A172 (cell line): Measurements from ENCODE around the gene SLC30A1. TPM values are rescaled to one million over a fixed set of nuclear protein-coding genes. Genes with fewer than 3 reads are reported as not detected.
"Not testable (repeated sequence)": the region's sequence is repeated elsewhere in the genome, so short reads cannot be mapped to it uniquely, and the experiment has no call there.

ENCODE experiments used
- DNase-seq: peaks from one replicate; pipeline ENCODE4 v3.0.0-alpha.2; 2015; ENCODE audit warnings: low spot score
- total RNA-seq: library from RNA; depleted of rRNA; stranded (reverse); fragments of >200 nt; shearing (Covaris generic); gene quantifications from 2 replicates; pipeline ENCODE4 v1.2.3, GENCODE V29; 2014; rRNA removed

Gene SLC30A1, protein sequence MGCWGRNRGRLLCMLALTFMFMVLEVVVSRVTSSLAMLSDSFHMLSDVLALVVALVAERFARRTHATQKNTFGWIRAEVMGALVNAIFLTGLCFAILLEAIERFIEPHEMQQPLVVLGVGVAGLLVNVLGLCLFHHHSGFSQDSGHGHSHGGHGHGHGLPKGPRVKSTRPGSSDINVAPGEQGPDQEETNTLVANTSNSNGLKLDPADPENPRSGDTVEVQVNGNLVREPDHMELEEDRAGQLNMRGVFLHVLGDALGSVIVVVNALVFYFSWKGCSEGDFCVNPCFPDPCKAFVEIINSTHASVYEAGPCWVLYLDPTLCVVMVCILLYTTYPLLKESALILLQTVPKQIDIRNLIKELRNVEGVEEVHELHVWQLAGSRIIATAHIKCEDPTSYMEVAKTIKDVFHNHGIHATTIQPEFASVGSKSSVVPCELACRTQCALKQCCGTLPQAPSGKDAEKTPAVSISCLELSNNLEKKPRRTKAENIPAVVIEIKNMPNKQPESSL
- 16.4 and 19.0 TPM in 2 replicates for total RNA-seq

DNA sequence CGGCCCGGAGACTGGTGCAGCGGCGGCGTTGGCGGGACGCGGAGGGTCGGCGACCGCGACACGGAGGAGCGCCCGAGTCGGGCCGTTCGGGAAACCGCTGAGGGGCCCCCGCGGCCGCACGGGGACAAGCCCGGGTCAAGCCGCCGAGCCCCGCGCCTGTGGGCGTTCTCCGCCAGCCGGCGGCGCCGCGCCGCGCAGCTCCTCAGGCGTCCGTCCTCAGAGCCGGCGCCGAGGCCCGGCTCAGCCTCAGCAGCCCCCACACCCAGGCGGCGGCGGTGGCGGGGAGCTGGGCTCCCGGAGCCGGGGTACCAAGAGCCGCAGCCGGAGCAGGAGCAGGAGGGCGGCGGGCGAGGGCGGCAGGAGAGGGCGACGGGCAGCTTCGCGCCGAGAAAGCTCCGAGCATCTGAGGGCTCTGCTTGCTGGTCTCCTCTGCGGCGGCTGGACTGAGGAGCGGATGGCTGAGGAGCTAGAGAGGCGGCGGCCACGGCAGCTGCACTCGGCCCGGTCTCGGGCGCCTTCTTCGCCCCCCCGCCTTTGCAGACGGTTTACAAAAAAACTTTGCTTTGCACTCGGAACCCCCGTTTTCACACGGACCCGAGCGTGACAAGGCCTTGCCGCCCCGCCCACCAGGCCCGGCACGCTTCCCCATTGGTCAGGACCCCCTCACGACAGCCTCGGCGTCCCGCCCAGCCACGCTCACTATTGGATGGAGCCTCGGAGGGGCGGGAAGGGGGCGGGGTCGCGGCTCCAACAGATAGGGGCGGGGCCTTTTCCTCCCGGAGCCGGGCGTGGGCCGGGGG is at the start of gene SLC30A1:
Gene SLC30A1 (minus strand): TSS at position 522 of the 800 bp plus-strand sequence. CDS start 549 bp downstream, outside the sequence.
- DNase-seq = peak; percentile 95

DNA sequence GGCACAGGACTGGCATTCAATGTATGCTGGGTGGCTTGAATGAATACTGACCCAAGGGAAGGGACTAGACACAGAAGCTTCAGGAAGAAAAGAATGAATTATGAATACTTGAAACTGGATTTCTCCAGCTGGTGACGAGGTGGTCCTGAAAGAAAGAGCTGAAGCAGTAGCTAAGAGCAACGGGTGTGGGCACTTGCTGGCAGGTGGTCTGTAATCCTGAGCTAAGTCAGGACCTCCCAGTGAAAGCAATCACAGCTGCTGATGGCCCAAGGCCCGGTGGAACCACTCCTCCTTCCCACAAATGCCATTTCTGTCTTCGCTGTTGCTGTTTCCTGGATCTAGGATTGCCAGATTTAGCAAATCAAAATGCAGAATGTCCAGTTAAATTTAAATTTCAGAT is 49.5 kb upstream of the SLC30A1 start:
- no peak for DNase-seq

DNA sequence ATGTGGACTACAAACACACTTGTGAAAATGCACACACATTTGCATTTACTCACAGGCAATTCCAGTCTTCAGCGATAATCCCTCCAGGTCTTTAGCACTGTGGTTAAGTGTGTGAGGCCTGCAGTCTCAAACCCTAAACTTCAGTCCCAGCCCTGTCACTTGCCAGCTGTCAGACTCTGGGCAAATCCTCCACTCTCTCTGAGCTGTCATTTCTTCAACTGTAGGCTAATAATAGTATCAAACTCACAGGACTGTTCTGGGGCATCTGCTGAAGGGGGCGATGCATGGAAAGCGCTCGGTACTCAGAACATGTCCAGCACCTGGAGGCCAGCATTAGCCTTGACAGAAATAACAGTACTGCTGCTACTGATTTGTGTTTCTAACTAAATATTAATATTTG is 48.3 kb upstream of the SLC30A1 start:
- no peak for DNase-seq

DNA sequence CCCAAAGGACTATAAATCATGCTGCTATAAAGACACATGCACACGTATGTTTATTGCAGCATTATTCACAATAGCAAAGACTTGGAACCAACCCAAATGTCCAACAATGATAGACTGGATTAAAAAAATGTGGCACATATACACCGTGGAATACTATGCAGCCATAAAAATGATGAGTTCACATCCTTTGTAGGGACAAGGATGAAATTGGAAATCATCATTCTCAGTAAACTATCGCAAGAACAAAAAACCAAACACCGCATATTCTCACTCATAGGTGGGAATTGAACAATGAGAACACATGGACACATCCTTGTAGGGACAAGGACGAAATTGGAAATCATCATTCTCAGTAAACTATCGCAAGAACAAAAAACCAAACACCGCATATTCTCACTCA is 46.9 kb upstream of the SLC30A1 start:
- DNase-seq = not testable (repeated sequence)

DNA sequence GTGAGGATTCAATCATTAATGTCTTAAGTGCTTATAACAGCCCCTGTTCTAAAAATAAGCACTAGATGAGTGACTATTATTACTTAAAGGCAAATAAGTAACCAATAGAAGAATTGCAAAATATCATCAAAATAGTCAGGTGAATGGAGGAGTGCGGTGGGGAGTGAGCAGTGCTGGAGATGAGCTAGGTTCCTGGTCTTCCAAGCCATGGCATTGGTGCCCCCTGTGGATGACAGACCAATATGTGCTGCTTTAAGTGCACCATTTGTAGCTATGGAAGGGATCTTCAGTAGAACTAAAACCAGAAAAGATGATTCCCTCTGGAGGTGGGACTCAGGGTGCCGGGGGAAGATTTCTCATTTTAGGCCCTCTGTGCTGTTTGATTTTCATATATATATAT is 46.1 kb upstream of the SLC30A1 start:
- no peak for DNase-seq

DNA sequence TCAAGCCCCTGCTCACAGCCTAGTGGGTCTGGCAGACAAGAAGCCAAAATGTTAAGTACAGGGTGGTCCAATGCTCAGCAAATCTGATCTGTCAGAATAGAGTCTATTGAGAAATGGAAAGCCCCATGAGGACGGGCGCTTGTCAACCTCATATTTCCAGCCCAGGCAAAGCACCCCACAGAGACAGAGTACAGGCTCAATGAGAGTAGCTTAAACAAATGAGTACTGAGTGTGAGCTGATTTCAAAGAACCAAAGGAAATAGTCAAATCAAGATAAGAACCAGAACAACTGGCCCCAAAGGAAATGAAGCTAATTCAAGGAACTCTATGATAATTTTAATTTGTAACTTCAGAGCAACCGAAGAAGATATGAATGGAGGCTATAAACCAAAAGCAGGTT is 44.6 kb upstream of the SLC30A1 start:
- no peak for DNase-seq

DNA sequence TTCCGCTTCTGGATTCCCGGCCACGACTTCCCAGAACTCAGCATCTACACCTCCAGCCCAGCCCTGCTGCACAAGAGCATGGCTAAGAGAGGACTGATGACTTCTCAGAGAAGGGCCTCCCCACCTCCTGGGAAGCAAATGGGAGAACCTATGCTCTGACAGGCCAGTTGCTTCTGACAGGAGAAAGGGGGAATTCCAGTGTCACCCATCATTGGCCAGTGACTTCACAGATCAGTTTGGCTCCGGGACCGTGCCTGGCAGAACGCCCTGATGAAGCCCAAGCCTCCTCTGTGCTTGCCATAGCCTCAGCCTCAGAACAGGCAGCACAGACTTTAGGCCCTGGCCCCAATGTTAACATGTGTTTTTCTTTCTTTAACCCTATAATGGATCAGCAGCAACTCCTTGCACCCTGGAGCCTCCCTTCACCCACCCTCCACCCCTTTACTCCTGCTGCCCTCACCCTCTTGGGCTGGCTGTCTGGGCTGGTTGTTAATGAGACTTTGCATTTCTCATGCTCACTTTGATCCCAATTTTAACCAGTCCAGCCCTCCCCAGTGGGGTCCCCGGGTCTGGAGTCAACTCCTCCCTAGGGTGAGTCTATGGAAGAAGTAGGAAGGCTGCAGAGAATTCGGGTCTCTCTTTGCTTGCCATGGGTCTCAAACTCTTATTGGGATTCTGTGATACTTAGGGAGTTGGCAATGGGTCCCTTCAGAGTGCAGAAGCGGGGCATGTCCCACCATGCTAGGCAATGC is 42.7 kb upstream of the SLC30A1 start:
- peak; percentile 75 for DNase-seq

DNA sequence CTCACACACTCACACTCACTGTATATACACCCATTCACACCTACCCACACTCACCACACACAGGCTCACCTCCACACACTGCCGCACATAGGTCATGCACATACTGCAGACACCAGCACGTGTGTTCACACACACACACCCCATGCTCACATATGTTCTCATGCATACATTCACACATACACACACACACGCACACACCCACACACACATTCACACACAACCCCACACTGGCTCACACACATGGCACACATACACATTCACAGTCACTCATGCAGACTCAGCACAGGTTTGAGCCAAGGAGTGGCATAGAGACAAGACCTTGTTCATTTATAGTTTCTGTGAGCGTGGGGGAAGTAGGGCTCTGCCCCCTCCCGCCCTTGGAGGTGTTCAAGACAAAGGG is 41.1 kb upstream of the SLC30A1 start:
- no peak for DNase-seq

DNA sequence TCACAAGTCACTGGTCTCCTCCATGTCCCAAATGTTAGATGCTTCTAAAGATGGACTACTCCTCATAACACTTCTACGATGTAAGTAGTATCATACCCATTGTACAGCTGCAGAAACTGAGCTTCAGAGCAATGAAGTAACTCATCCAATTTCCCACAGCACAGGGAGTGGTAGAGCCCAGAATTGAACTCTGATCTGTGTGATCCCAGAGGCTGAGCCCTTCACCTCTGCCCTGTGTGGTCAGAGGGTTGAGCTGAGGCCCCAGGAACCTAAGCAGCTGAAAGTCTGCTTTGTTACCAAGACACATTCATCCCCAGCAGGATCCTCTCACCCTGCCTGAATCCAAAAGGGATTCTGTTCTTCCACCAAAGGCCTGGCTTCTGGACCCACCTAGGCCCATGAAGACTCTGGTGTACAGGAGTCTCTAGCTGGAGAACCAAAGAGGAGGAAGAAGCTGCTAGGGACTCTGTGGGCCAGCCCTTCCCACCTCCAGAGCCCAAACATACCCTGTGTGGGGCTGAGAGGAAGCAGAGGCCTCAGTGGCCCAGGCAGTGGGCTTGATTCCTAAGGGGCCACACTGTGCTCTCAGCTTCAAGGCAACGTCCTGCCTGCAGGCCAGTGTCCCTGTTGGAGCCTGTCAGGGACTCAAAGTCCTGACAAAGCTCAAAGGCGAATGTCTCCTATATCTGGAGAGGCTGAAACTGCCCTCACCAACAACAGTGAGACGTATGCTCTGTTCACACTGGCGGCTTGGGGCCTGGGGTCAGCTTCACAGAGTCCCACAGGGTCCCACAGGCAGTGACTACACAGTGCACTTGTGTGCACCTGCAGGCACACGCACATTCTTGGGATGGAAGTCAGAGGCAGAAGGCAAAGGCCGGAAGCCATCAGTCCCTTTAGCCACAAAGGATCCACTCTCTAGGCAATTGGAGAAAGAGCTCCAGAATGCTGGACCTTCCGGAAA is 40.4 kb upstream of the SLC30A1 start:
- DNase-seq = no peak

DNA sequence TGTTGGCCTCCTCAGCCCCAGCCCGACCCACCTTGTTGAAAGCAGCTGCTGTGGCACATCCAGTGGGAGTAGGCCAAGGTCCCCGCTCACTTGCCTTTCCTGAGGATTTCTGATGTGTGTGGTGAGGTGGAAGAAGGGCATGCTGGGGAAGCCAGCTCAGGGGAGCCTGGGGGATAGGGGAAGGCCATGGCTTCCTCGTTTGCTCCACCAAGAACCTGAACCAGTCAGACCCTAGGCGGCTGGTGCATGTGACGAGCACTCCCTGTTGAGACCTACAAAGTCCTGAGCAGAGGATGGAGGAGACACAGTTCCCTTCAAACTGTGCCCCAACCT is 38.0 kb upstream of the SLC30A1 start:
- no peak for DNase-seq

DNA sequence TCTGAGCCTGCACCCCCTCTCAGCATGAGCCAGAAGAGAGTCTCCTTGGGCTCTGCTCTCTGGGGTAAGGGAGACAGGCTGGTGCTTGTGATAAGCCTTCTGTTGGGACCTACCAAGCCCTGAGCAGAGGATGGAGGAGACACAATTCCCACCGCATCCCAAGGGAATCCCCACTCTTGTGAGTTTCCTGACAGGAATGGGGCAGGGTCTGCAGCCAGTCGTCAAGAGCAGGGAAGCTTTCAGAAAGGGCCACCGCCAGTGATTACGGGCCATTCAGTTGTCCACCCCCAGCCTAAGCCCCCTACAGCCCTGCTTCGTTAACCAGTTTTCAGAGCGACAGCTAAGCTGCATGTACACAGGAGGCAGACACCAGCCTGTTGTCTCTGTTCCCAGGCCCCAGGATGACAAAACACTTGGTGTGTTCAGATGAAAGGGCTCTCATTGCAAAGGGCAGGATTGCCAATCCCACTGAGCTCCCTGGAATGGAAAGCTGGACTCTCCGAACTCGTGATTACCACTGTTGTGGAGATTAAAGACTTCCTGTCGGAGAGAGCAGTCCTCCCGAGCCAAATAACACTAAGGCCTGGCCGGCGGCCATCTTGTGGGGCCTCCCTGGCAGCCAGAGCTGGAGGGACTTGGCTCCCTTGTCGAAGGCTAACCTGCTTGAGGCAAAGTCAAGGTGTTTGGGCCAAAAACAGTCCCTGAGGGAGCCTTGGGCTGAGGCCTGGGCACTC is 37.4 kb upstream of the SLC30A1 start:
- DNase-seq = no peak

DNA sequence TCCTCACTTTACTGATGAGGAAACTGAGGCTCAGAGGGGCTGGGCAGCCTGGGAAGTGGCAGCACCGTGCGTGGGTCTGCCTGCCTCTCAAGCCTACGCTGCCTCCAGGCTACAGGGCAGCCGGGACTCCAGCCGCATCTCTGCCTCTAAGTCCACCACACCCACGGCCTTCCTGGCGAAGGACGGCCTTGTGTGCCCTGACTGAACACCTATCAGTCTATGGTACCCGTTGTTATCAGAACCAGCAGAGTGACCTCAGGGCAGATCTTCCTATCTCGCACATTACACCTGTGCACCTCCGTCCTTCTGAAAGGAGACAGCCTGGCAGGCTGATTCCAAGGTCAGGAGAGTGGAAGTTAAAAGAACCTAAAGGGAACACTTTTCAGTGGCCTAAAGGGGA is 35.7 kb upstream of the SLC30A1 start:
- no peak for DNase-seq

DNA sequence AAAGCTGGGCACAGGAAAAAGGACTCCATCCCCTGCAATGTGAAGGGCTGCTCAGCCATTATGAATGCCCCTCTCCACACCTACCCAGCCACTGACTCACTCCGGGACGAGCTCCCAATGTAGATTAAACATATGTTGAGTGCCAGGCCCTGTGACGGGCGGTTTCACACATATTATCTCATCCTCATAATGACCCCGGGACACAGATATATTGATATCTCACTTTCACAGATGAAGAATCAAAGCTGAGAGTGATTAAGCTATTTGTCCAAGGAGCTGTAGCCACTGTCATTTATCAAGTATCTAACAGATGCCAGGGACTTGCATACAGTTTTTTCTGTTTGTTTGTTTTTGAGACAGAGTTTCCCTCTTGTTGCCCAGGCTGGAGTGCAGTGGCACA is 35.0 kb upstream of the SLC30A1 start:
- no peak for DNase-seq

DNA sequence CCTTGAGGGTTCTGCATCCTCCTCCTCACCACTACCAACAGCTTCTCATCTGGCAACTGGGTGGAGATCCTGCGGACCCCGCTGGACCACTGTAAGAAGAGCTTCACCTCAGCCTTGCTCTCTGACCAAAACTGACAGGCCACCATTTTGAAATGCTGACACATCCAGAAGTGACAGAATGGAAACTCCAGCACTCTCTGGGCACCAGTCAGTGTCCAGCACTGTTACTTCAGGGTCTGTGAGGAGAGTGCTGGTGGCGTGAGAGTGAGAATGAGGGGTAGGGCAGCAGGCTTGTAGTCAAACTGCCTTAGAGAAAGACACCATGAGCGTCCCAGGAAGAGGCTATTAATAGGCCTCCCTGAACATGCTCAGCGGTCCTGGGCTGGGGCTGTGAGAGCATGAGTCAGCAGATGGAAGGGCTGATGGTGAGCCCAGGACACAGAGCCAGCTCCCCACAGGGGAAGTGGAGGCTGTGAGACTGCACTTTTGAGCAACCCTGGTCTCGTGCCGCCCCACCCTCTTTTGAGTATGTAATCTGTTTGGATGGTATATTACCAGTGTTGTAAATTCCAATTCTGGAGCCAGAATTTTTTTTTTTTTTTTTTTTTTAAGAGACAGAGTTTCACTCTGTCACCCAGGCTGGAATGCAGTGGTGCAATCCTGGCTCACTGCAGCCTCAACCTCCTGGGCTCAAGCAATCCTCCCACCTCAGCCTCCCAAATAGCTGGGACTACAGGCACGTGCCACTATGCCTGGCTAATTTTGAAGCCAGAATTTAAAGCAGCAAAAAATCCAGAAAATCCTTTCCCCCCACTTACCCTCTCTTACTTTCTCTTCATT is 34.4 kb upstream of the SLC30A1 start:
- DNase-seq = peak; percentile 90

DNA sequence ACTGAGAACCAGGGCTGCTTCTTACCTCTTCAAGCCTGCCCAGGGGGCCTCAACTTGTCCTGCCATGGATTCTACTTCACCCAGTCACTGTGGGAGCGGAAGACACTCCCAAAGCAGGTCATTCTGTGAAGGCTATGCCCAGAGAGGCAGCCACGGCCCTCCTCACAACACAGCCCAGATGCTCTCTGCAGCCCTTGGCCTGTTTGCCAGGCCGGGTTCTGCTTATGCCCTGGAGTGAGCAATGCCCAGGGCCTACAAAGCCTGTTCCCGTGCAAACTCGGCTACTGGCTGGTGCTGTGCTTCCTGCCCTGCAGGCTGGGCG is 33.8 kb upstream of the SLC30A1 start:
- DNase-seq = no peak

DNA sequence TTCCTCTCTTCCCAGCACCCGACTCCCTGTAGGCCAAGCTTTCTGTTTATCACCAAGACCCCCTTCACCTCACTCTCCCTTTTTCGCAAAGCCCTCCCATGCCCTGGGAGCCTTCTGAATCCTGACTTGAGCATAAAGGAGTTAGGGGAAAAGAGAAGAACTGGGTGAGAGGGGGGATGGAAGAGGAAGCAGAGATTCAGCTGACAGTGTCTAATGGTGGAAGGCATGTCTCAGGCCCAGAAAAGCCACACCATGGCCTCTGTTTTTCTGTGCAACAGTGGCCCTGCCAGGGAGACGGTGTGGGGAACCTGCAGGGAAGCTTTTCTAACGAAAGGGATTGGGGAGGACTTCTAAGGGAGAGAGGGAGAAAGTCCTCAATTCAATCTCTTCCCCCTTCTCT is 32.9 kb upstream of the SLC30A1 start:
- DNase-seq = no peak

DNA sequence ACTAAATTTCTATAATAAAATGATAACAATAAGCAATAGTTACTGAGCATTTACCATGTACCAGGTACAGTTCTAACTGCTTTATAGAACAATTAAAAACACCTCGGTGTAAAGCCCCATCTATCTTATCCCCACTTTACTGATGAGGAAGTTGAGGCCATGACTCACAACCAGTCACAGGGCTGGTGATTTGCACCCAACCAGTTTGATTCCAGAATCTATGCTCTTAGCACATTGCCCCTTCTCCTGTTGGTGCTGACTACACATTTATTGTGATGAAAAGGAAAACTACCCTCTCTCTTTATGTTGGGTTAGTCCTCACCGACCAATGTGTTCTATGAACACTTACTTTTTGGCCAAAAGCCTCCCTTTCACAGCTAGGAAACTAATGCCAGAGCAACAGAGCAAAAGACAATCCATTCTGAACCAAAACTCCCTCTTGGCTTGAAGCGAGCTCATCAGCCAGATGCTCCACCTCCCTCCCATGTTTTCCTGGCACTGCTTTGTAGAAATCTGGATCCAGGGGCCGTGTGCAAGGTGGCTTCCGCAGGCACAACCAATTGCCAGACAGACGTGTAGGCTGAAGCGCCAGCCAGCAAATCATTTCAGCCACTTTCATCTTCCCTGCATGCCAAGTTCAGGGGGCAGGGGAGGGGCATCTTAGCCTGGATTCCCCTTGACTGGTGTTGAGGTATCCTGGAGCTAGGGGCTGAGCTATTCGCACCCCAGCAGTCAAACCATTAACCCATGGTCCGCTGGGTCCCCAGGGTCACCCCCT is 32.0 kb upstream of the SLC30A1 start:
- DNase-seq = peak; percentile 40

DNA sequence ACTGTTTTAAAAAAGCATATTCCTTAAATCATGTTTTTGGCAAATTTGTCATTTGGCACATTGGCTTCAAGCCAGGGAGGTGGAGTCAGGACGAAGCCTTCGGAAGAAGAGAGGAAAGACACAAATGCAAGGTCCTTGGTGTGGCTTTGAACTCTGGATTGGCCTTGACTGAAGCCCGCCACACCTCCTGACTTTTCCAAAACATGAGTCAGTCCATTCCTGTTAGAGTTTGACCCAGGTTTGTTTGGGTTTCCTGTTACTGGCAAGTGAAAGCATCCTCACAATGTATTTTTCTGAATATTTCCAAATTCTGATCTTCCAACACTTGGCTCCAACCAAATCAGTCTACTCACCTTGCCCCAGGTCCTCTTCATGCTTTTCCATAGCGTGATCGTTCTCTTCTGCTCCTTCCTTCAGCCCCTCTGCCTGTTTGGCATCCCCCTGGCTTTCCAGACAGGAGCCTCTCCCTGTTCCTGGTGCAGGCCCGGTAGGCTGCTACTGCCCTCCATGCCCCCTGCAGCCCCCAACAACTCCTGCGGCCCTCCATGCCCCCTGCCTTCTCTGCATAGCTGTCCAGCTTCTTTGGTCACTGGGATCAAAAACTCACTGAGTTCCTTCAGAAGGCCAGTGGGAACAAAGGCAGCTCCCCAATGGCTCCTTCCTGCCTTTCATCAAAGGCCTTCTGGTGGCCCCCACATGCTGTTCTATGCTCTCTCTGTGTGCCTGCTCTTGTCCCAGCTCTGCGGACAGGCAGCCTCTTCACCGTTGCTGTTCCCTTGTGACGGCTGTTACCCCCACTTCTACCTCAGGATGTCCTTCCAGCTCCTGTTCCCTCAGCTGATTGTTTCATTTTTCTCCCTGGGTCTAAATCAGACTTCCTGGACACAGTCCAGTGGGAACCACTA is 30.4 kb upstream of the SLC30A1 start:
- DNase-seq = no peak
